Hematopoietic multipotent progenitor cell treated with erythropoietin and hydrocortisone succinate and interleukin-3 and kit ligand, for 17 days (in vitro differentiated cells): ENCODE measurements around the gene NANOS1.

Experiments
- DNase-seq: peaks from one replicate; pipeline ENCODE4 v3.0.0-alpha.2; 2015; ENCODE audit warnings: low spot score

The NANOS1 gene, protein sequence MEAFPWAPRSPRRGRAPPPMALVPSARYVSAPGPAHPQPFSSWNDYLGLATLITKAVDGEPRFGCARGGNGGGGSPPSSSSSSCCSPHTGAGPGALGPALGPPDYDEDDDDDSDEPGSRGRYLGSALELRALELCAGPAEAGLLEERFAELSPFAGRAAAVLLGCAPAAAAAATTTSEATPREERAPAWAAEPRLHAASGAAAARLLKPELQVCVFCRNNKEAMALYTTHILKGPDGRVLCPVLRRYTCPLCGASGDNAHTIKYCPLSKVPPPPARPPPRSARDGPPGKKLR

DNA sequence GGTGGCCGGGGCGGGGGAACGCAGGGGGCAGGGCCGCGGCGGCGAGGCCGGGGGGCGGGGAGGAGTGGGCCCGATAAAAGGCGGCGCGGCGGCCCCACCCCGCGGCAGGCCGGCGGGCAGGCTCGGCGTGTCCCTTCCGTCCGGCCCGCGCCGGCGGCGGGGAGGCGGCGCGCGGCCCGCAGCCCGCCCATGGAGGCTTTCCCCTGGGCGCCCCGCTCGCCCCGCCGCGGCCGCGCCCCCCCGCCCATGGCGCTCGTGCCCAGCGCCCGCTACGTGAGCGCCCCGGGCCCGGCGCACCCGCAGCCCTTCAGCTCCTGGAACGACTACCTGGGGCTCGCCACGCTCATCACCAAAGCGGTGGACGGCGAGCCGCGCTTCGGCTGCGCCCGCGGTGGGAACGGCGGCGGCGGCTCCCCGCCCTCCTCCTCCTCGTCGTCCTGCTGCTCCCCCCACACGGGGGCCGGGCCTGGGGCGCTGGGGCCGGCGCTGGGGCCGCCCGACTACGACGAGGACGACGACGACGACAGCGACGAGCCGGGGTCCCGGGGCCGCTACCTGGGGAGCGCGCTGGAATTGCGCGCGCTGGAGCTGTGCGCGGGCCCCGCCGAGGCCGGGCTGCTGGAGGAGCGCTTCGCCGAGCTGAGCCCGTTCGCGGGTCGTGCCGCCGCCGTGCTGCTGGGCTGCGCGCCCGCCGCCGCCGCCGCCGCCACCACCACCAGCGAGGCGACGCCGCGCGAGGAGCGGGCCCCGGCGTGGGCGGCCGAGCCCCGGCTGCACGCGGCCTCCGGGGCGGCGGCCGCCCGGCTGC, at the start of gene NANOS1:
NANOS1 (plus strand) TSS at position 102 of the 808 bp plus-strand sequence; CDS start at position 190, 88 bp downstream.
- DNase-seq, result no peak

DNA sequence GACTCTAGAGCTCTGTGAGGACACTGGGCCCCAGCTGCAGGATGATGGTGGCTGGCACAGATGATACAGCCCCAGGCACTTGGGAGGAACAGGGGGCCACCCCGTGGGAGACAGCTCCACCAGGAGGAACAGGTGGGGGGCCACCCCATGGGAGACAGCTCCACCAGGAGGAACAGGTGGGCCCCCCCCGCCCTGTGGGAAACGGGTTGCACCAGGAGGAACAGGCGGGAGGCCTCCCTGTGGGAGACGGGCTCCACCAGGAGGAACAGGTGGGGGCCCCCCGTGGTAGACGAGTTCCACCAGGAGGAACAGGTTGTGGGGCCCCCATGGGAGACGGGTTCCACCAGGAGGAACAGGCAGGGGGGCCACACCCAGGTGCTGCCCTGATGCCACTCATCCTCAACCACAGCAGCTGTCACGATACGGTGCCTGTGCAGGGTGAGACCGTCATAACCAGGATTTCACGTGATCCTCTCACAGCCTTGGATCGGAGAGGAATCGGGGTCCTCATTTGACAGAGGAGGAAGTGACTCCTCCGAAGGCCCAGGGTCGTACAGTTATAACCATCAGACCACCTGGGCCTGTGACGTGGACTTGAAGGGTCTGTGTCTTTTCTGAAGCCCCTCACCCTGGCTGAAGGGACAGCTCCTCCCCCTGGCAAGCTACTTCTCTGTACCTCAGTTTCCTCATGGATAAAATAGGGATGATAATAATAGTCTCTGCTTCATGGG, 49.2 kb upstream of the NANOS1 start:
- no peak for DNase-seq

DNA sequence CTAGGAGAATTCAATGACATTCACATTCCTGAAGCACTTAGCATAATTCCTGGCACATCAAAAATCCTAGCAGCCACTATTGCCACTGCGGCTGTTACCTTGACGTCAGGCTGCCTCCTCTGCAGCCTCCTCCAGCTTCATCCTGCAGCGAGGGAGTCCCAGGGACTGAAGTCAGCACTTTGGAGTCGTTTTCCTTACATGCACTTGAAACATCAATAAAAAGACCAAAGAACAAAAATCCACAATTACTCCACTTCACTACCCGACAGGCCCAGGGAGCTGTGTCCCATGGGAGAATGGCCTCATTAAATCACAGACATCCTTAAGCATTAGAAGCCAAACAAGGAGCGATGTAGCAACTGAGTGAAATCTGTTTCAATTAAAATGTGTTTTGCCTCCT, 48.6 kb upstream of the NANOS1 start:
- no peak for DNase-seq

DNA sequence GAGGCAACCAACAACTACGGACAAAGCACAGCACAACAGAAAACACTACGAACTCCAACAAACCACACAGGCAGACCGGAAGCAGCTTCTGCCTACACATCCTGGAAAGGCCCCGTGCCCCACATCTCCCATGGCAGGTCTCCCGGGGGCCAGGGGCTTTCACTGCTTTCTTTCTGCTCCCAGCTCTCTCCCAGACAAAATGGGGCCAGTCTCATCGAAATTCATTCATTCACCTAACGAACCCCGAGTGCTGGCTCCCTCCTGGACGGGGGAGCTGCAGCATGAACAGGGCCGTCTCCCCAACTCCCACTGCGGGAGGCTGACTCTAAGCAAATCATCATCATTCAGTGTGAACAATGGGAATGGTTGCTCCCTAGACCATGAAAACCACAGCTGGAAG, 47.6 kb upstream of the NANOS1 start:
- no peak for DNase-seq

DNA sequence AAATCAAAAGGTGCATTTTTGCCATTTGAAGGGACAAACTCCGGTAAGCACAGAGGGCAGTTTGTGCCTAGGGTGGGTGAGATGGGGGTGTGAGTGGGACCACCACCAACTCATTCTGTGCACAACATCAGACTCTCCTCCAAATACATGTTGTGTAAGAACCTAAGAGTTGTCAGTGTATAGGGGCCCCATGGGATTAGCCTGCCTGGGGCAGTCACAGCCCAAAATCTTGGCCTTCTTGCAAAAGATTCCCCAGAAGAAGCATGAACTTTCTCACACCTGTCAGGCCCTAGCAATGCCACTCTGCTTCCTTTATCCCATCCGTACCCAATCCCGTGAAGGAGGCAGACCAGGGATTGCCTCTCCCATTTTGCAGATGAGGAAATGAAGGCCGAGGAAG, 47.1 kb upstream of the NANOS1 start:
- DNase-seq, result no peak

DNA sequence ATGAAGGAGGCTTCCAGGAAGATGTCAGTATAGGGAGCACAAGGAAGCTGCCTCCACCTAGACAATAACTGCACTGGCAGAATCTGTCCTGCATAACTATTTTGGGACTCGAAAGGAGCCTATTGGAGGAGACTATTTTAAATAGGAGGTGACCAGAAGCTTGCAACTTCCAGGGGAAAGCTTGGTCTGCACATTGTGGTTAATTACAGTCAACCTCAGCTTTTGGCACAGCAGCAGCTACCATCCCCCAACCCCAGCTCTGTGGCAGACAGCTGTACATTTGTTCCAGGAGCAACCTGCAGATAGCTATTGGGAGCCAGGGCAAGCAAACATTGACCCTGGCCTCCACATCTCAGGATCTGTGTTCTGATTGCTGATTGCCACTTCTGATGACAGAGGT, 46.3 kb upstream of the NANOS1 start:
- DNase-seq, result no peak

DNA sequence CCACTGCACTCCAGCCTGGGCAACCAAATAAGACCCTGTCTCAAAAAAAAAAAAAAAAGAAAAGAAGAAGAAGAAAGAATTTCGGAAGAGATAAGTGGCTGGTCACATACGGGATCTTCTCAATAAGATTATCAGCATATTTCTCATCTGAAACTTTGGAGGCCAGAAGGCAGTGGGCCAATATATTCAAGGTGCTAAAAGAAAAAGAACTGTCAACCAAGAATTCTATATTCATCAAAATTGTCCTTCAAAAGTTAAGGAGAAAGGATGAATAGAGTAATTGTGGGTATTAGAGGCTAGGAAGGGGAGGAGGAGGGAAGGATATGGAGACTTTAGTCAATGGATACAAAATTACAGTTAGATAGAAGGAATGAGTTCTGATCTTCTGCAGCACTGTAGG, 43.9 kb upstream of the NANOS1 start:
- DNase-seq, result no peak

DNA sequence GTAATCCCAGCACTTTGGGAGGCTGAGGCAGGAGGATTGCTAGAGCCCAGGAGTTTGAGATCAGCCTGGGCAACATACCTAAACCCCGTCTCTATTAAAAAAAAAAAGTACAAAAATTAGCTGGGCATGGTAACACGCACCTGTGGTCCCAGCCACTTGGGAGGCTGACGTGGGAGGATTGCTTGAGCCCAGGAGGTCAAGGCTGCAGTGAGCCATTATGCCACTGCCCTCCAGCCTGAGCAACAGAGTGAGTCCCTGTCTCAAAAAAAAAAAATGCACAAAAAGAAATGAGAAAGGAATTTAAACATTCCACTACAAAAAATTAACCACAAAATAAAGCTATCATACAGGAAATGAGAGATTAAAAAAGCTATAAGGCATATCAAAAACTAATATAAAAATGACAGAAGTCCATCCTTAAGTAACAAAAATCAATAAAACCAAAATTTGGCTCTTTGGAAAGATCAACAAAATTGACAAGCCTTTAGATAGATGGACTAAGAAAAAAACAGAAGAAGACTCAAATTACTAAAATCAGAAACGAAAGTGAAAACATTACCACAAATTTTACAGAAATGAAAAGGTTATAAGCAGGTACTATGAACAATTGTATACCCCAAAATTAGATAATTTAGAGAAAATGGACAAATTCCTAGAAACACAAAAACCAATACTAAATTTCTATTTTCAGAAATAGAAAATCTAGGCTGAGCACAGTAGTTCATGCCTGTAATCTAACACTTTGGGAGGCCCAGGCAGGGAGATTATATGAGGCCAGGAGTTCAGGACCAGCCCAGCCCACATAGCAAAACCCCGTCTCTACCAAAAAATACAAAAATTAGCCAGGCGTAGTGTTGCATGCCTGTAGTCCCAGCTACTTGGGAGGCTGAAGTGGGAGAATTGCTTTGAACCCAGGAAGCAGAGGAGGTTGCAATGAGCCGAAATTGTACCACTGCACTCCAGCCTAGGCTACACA, 42.4 kb upstream of the NANOS1 start:
- no peak for DNase-seq

DNA sequence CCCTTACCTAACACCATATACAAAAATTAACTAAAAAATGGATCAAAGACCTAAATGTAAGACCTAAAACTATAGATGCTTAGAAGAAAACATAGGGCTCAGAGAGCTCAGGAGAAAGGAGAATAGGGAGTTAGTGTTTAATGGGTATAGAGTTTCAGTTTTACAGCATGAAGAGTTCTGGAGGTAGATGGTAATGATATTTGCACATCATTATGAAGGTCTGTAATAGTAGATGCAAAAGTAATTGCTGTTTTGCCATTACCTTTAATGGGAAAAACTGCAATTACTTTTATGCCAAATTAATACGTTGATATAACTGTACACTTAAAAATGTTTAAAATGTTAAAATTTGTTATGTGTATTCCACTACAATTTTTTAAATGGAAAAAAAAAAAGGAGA, 39.2 kb upstream of the NANOS1 start:
- DNase-seq, result no peak

DNA sequence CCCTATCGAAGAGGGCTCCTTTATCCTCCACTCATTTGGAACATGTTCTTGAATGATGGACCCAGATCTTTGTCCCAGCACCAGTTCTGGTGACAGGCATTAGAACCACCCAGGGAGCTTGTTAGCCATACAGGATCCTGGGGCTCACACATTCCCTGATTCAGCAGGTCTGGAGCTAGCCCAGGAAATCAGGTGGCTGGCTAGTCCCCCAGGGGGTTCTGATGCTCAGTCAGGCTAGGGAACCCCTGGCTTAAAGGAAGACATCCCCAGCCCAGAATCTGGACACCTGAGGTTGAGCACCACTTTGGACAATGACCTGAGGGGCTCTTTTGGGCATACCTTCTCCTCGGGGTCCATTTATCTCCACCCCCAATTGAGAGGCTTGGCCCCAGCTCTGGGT, 37.0 kb upstream of the NANOS1 start:
- DNase-seq, result no peak

DNA sequence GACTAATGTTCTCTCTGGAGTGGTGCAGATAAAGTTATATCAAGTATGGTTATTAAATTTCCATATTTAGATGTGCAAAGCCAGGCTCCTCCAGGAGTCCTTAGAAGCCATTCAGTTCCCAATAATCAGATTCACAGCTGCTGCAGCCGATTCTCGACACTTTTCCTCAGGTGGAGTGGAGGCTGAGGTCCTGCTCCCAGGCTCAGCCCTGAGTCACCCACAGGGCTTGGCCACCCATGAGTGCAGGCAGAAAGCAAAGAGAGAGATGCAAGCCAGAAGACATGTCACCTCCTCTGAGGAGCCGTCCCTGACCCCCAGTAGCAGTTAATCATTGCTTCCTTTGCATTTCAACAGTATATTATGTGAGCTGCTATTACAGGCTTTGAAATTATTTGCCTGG, 36.3 kb upstream of the NANOS1 start:
- no peak for DNase-seq

DNA sequence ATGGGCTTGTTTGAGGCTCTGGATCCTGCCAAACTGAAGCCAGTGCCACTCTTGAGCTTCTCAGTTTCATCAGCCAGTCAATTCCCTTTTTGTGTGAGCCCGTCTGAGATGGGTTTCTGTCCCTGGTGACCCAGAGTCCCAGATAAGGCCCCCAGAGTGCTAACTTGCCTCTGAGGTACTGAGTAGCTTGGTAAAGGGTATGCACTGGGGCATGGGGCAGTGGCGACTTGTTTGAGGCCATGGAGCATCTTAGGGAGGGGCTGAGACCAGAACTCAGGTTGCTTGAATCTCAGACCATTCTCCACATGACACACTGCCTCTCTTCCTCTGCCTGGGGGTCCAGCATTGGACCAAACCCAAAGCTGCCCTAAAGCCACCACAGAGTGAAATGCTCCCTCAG, 35.2 kb upstream of the NANOS1 start:
- DNase-seq, result no peak

DNA sequence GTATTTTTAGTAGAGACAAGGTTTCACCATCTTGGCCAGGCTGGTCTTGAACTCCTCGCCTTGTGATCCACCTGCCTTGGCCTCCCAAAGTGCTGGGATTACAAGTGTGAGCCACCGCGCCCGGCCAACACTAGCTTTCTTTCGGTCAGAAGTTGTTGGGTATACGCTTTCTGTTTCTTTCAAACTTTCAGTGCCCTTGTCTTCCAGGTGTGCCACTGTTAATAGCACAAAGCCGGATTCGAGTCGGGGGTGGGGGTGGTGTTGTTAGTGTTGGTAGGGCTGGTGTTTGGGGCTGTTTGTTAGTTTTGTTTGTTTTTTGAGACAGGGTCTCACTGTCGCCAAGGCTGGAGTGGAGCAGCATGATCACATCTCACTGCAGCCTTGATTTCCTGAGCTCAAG, 33.8 kb upstream of the NANOS1 start:
- no peak for DNase-seq

DNA sequence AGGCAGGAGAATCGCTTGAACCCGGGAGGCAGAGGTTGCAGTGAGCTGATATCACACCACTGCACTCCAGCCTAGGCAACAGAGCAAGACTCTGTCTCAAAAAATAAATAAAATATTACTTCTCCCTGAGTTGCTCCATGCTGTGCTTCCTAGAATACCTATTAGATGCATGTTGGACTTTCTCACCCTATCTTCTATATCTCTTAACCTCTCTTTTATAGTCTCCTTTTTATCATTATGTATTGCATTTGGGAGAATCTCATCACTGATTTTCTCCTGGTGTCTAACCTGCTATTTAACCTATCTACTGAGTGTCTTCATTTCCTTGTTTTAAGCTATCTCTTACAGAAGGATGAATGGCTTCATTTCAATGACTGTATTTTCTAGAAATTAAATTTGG, 32.1 kb upstream of the NANOS1 start:
- DNase-seq, result no peak

DNA sequence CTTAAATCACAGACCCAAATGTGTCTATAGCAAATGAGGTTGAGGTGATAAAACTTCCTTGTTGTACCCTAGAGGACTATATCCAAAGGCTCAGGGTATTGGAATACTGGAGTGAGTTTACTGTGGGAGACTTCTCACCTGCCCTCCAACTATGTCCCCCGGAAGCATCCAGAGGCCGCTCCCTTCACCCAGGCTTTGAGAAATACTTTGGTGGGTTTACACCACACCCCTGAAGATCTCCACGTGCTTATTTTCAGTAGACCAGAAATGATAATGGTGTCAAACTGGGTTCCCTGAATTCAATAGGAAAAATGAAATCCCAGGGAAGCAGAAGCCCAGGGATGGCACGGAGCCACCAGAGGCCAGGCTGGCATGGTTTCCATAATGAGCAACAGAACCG, 31.3 kb upstream of the NANOS1 start:
- DNase-seq, result no peak

DNA sequence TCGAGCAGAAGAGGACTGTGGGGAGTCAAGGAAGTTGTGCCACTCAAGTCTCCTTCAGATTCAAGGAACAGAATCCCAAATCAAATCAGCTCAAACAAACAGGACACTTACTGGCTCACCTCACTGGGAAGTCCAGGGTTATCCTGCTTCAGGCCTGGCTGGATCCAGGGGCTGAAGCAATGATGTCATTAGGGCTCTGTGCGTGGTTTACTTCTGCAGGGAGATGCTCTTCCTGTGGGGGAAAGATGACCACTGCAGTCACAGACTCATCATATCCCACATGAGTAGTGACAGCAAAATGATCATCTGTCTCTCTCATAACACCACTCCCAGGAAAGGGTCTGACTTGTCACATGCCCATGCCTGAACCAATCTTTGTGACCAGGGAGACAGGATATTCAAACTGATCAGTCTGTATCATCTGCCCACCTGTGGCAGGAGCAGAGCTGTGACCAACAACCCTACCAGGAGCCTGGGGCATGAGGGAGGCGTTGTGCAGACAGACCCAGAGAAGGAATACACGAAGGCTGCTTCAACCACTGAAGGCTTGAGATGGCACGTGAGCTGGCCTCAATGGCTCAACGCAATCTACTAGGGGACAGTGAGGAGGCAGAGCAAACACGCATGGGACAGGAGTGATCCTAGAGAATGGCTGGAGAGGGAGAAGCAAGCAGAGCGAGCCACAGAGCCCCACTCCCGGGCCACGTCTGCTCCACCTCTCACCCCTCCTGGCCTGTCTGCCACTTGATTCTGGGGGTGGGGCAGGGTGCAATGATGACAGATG, 27.6 kb upstream of the NANOS1 start:
- no peak for DNase-seq

DNA sequence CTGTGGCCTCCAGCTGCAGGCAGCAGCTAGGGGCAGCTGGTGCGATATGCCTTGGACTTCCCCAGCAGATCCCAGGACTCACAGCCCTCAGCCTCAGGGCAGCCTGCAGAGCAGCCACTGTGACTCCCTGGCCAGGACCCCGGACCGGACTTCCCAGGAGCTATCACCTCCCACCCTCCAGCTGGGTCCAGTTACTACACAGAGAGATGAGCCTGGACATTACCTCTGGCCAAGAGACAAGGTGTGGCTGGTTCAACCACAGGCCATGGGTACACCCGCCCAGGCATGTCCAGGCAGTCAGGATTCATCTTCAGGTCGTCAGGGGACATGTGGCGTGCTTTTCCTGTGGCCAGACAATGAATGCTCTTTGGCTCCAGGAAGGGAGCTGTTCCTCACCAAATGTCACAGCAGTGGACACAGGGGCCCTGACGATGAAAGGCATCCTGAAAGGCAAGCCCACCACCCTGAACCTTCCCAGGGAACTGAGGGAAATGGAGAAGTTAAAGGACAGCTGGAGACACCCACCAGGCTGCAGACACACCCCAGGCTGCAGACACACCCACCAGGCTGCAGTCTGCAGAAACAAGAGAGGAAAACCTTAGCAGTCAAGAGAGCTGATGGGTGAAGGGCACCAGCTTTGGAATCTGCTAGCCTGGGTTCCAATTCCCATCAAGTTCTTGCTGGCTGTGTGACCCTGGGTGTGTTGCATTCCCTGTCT, 25.8 kb upstream of the NANOS1 start:
- DNase-seq, result no peak

DNA sequence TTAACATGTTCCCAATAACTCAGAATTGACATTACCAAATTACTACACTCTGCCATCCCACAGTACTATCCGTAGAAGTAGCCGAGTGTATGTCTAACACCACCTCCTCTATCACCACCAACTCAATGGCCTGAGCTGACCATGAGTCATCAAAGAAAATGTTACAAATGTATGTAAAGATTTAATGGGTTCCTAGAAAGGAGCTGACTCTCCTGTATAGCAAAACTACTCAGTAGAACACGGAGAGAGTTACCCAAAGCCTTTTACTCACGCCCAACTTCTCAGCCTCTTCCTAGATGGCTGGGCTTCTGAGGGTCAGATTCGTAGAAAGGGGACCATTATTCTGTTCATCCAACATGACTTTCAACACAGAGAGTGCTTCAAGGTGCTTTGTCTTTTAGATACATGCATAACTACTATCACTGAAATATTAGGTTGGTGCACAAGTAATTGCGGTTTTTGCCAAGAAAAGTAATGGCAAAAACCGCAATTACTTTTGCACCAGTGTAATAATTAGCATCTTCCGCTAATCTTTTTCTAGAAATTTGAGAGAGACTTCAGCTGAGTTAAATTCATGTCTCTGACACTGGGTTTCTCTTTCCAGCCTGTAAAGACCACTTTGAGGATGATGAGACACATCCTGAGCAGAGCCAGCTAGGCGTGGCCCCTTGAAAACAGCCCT, 24.0 kb upstream of the NANOS1 start:
- DNase-seq, result no peak

DNA sequence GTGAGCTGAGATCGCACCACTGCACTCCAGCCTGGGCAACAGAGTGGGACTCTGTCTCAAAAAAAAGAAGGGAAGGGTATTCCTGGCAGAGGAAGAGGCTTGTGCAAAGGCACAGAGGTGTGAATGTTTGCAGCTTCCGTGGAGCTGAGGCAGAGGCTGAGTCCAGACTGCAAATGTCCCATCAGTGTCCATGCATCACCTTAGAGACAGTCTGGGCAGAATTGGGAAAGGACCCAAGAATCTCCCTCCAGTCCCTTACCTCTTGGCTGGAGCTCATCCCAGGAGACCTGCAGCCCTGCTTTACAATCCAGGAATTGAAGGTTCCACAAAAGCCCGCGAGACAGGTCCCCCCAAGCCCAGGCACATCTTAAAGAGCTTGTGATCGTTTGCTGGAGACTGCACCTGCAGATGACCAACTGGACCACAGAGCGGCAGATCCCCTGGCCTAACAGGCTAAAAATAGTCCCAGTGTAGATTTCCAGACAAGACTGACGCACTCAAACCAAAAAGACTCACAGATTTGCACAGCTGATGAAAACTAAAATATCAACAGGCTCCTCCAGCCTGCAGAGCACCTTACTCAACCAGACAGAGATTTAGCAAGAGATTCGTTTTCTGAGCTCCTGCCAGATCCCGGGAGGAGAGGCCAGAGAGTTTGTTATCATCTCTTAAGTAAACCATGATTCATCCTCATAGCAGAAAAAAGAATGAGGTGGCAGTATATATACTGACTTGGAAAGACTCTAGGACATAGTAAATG, 22.9 kb upstream of the NANOS1 start:
- DNase-seq, result no peak
